ENCODE data around the gene CETN2. TPM values are rescaled to one million over a fixed set of nuclear protein-coding genes. Genes with fewer than 3 reads are reported as not detected.

The CETN2 gene
- total and polyA plus RNA-seq, 2 donors (not counting 3 experiments of a cell fraction or from before 2014, with no cell fraction given), result 15.4 to 28.2 TPM

DNA sequence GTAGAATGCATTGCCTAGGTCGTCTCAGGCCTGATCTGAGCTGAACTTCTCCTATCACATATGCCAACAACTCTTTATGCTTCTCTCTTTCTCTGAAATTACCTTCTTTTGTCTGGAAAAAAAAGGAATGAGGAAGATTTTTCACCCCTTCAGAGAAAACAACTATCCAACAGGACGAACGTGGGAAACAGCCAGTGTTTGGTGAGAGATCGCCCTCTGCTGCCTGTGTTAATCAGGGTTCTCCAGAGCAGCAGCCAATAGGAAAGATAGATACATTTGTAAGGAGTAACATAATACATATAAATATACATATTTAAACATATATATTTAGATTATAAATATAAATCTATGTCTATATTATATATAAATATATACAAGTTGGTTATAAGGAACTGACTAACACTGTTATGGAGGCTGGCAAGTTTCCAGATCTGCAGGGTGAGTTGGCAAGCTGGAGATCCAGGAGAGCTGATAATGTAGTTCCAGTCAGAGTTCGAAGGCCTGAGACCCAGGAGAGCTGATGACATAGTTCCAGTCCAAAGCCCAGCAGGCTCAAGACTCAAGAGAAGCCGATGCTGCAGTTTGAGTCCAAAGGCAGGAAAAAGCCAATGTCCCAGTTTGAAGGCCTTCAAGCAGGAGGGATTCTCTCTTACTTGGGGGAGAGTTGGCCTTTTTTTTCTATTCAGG lies 13.3 kb downstream of the CETN2 start:
- intact Hi-C loops (cut with micrococcal nuclease) (loop anchor here (1.0 to 5.0 kb wide), 4 partner anchors 174 to 1665 kb away; no protein-coding TSS in a partner anchor), dilution Hi-C loops (cut with MboI; ENCODE audit: extremely low pct_ligation_motif_present, low sequenced_read_pairs) (no loop called here)
- Histone ChIP-seq H3K9me1 (replicated peaks; ENCODE audit: control insufficient read depth, extremely low read depth, insufficient read depth, low read length) (no peaks in the 10 kb centered on the region), H4K20me1 (replicated peaks; ENCODE audit: control insufficient read depth, extremely low read depth, insufficient read depth, low read length) (no peaks in the 10 kb centered on the region), H3K9me3 (replicated peaks; ENCODE audit: control insufficient read depth, insufficient read depth, low read length) (no peaks in the 10 kb centered on the region), H3K36me3 (ENCODE audit: control insufficient read depth in 2 of 2, extremely low read depth in 1 of 2, insufficient read depth in 2 of 2, low read length in 2 of 2) (no peaks in the 10 kb centered on the region), H2AFZ (ENCODE audit: low read depth, low read length) (peak overlapping the region; percentile 48), H3K4me3 (replicated peaks in 1 of 3; ENCODE audit: insufficient read depth in 1 of 3, low read depth in 1 of 3, low read length in 3 of 3) (no peak overlapping the region), H3K27me3 (ENCODE audit: control insufficient read depth in 2 of 2, insufficient read depth in 2 of 2, low read length in 2 of 2) (no peaks in the 10 kb centered on the region), H3K4me2 (ENCODE audit: insufficient read depth, low read length) (no peak overlapping the region), H3K9ac (replicated peaks; ENCODE audit: extremely low read depth, insufficient read depth, low read length) (no peak overlapping the region), H3K27ac (ENCODE audit: insufficient read depth, low read depth, low read length) (no peak overlapping the region), H3K4me1 (ENCODE audit: control insufficient read depth, extremely low read depth, insufficient read depth, low read length) (no peaks in the 10 kb centered on the region), H3K79me2 (ENCODE audit: control insufficient read depth, insufficient read depth, low read length) (no peaks in the 10 kb centered on the region)
- POLR2A ChIA-PET, result no interaction called here
- FAIRE-seq, result peak; percentile 87
- DNase-seq (ENCODE audit: low read depth, low spot score), result peak; percentile 44
- CTCF ChIA-PET, result interaction anchor here (1.0 to 4.4 kb wide), 4 partner anchors 175 to 1665 kb away, joined by 4 to 19 read pairs (median 4); no protein-coding TSS in a partner anchor
- TF ChIP-seq MYC (IDR thresholded peaks at IDR 0.05; ENCODE audit: low read depth, low read length) (no peak), JUN (IDR thresholded peaks at IDR 0.05; ENCODE audit: borderline replicate concordance, insufficient read depth, insufficient read length, low read depth) (no peak), GATA2 (IDR thresholded peaks at IDR 0.05; ENCODE audit: insufficient read depth, insufficient read length, low read depth, low read length) (peak; percentile 48)
- TF ChIP-seq, protein P1, sequence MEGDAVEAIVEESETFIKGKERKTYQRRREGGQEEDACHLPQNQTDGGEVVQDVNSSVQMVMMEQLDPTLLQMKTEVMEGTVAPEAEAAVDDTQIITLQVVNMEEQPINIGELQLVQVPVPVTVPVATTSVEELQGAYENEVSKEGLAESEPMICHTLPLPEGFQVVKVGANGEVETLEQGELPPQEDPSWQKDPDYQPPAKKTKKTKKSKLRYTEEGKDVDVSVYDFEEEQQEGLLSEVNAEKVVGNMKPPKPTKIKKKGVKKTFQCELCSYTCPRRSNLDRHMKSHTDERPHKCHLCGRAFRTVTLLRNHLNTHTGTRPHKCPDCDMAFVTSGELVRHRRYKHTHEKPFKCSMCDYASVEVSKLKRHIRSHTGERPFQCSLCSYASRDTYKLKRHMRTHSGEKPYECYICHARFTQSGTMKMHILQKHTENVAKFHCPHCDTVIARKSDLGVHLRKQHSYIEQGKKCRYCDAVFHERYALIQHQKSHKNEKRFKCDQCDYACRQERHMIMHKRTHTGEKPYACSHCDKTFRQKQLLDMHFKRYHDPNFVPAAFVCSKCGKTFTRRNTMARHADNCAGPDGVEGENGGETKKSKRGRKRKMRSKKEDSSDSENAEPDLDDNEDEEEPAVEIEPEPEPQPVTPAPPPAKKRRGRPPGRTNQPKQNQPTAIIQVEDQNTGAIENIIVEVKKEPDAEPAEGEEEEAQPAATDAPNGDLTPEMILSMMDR (IDR thresholded peaks at IDR 0.05; ENCODE audit: extremely low read depth in 1 of 2, insufficient read depth in 1 of 2, low read depth in 1 of 2, low read length in 2 of 2), result peak; percentile 34 to 36
- BruUV-seq (replicated peaks), result no TSS peak

DNA sequence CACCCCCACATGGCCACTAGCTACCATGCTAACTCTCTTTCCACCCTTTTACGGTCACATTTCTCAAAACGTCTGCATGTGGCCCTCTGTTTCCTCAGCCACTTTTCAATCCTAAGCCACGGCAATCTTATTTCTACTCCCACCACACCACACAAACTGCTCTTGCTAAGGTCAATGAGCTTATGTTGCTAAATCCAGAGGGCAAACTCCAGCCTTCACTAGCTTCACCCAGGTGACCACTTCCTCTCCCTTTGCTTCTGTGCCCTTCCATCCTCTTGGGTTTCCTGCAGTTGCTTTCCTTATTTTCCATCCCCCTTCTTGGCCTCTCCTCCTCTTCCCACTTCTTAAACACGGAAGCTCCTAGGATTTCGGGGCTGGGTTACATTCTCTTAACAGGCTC lies 16.5 kb downstream of the CETN2 start:
- FAIRE-seq, result no peak
- Histone ChIP-seq H3K9me1 (replicated peaks; ENCODE audit: control insufficient read depth, extremely low read depth, insufficient read depth, low read length) (no peaks in the 10 kb centered on the region), H3K27me3 (ENCODE audit: control insufficient read depth in 2 of 2, insufficient read depth in 2 of 2, low read length in 2 of 2) (peaks cover 0 to 2% of the 10 kb centered on the region in 2 experiments), H3K36me3 (ENCODE audit: control insufficient read depth in 2 of 2, extremely low read depth in 1 of 2, insufficient read depth in 2 of 2, low read length in 2 of 2) (no peaks in the 10 kb centered on the region), H3K4me3 (replicated peaks in 1 of 3; ENCODE audit: insufficient read depth in 1 of 3, low read depth in 1 of 3, low read length in 3 of 3) (no peak overlapping the region), H2AFZ (ENCODE audit: low read depth, low read length) (no peak overlapping the region), H3K9ac (replicated peaks; ENCODE audit: extremely low read depth, insufficient read depth, low read length) (no peak overlapping the region), H3K4me2 (ENCODE audit: insufficient read depth, low read length) (no peak overlapping the region), H3K9me3 (replicated peaks; ENCODE audit: control insufficient read depth, insufficient read depth, low read length) (no peaks in the 10 kb centered on the region), H3K27ac (ENCODE audit: insufficient read depth, low read depth, low read length) (no peak overlapping the region), H4K20me1 (replicated peaks; ENCODE audit: control insufficient read depth, extremely low read depth, insufficient read depth, low read length) (no peaks in the 10 kb centered on the region), H3K4me1 (ENCODE audit: control insufficient read depth, extremely low read depth, insufficient read depth, low read length) (no peaks in the 10 kb centered on the region), H3K79me2 (ENCODE audit: control insufficient read depth, insufficient read depth, low read length) (no peaks in the 10 kb centered on the region)
- peak; percentile 7 for DNase-seq (ENCODE audit: low read depth, low spot score)
- TF ChIP-seq, protein P2, sequence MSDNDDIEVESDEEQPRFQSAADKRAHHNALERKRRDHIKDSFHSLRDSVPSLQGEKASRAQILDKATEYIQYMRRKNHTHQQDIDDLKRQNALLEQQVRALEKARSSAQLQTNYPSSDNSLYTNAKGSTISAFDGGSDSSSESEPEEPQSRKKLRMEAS (IDR thresholded peaks at IDR 0.05; ENCODE audit: insufficient read depth, insufficient read length), result no peak
- TF ChIP-seq EZH2 (IDR thresholded peaks at IDR 0.05; ENCODE audit: borderline replicate concordance, low read depth, low read length, severe bottlenecking) (no peak), GATA2 (IDR thresholded peaks at IDR 0.05; ENCODE audit: insufficient read depth, insufficient read length, low read depth, low read length) (no peak), POLR2AphosphoS5 (IDR thresholded peaks at IDR 0.05; ENCODE audit: insufficient read depth, low read depth, low read length) (no peak), FOS (IDR thresholded peaks at IDR 0.05; ENCODE audit: borderline replicate concordance, insufficient read depth, low read length) (no peak), JUN (IDR thresholded peaks at IDR 0.05; ENCODE audit: borderline replicate concordance, insufficient read depth, insufficient read length, low read depth) (no peak), MYC (IDR thresholded peaks at IDR 0.05; ENCODE audit: low read depth, low read length) (no peak)
- TF ChIP-seq, protein P1 (IDR thresholded peaks at IDR 0.05; ENCODE audit: extremely low read depth in 1 of 2, insufficient read depth in 1 of 2, low read depth in 1 of 2, low read length in 2 of 2), result no peak
- dilution Hi-C loops (cut with MboI; ENCODE audit: extremely low pct_ligation_motif_present, low sequenced_read_pairs) (no loop called here), intact Hi-C loops (cut with micrococcal nuclease) (no loop called here)
- ChIA-PET CTCF (interaction anchor here (1.7 kb wide), 1 partner anchor 172 kb away, joined by 4 read pairs; no protein-coding TSS in a partner anchor), POLR2A (no interaction called here)
- no TSS peak for BruUV-seq (replicated peaks)
